ENCODE measurements around the gene CLCNKA. TPM values are rescaled to one million over a fixed set of nuclear protein-coding genes. Genes with fewer than 3 reads are reported as not detected.
"Not testable (repeated sequence)": the region's sequence is repeated elsewhere in the genome, so short reads cannot be mapped to it uniquely, and the experiment has no call there.

CLCNKA gene
- total and polyA plus RNA-seq, 2 of the 8 experiments (the other 6 are each of a cell fraction or from before 2014, with no cell fraction given): 0.95 to 2.0 TPM

- not testable (repeated sequence) for H3K18ac ChIP-seq (ENCODE audit: extremely low read depth, low read length); H3K27me3 ChIP-seq (replicated peaks in 1 of 4; ENCODE audit: control insufficient read depth in 3 of 4, extremely low read depth in 1 of 4, insufficient read depth in 3 of 4, low read length in 3 of 4); H2BK15ac ChIP-seq (ENCODE audit: low read length); H2AFZ ChIP-seq (ENCODE audit: low read length); H3K79me2 ChIP-seq (ENCODE audit: control insufficient read depth in 1 of 2, insufficient read depth in 2 of 2, low read length in 2 of 2); H4K20me1 ChIP-seq (replicated peaks in 1 of 2; ENCODE audit: control insufficient read depth in 1 of 2, insufficient read depth in 2 of 2, low read length in 2 of 2); H4K91ac ChIP-seq (replicated peaks; ENCODE audit: insufficient read length, low read length); H3K4ac ChIP-seq (replicated peaks; ENCODE audit: insufficient read length, low read depth, low read length); H2BK20ac ChIP-seq (ENCODE audit: low read length); H2BK12ac ChIP-seq (ENCODE audit: low read depth, low read length); H4K5ac ChIP-seq (ENCODE audit: insufficient read length, low read depth, low read length); DNase-seq (ENCODE audit: low read depth in 1 of 2, low spot score in 2 of 2); H3K36me3 ChIP-seq (ENCODE audit: control insufficient read depth in 2 of 4, insufficient read depth in 4 of 4, low read length in 3 of 4); H3K27ac ChIP-seq (ENCODE audit: low read depth, low read length); H3K4me2 ChIP-seq (ENCODE audit: insufficient read depth in 1 of 2, low read depth in 2 of 2, low read length in 2 of 2); H2AK5ac ChIP-seq (ENCODE audit: low read depth, low read length); H3K56ac ChIP-seq (replicated peaks; ENCODE audit: insufficient read length, low read depth, low read length); H3K9me3 ChIP-seq (ENCODE audit: insufficient read depth in 2 of 2, low read depth in 1 of 2, low read length in 1 of 2); H3K9ac ChIP-seq (replicated peaks in 1 of 4; ENCODE audit: extremely low read depth in 1 of 4, low read depth in 3 of 4, low read length in 3 of 4); H4K8ac ChIP-seq (ENCODE audit: extremely low read depth, insufficient read depth, low read length); H3K14ac ChIP-seq (ENCODE audit: insufficient read length); H3K79me1 ChIP-seq (ENCODE audit: low read depth, low read length); H3K4me1 ChIP-seq (replicated peaks in 1 of 4; ENCODE audit: control insufficient read depth in 3 of 4, insufficient read depth in 4 of 4, low read length in 3 of 4); H2BK5ac ChIP-seq (ENCODE audit: low read depth, low read length); H3K4me3 ChIP-seq (ENCODE audit: extremely low read depth in 1 of 4, insufficient read depth in 2 of 4, low read depth in 3 of 4, low read length in 4 of 4); H3K23ac ChIP-seq (ENCODE audit: insufficient read length); H3K23me2 ChIP-seq (ENCODE audit: low read depth, low read length); FAIRE-seq; H2BK120ac ChIP-seq (replicated peaks; ENCODE audit: low read depth, low read length)
- 44% methylated on average over 7 of the region's 7 CpGs; no CpG with 5 or more reads in 1 of the 2 experiments for WGBS, 2 experiments (ENCODE audit: extremely low coverage in 1 of 2, insufficient coverage in 1 of 2, insufficient read length in 1 of 2, insufficient replicate concordance in 2 of 2, low coverage in 1 of 2, low lambda C conversion rate in 2 of 2, missing lambda C conversion rate in 1 of 2)
- POLR2A ChIA-PET (ENCODE audit: partially characterized antibody): interaction anchor here (0.6 kb wide), 1 partner anchor 152 kb away, joined by 3 read pairs; no protein-coding TSS in a partner anchor
- peak; percentile 81; the same call in 1 of the 2 replicates for TF ChIP-seq KDM1A (IDR thresholded peaks at IDR 0.05; ENCODE audit: borderline replicate concordance, low read length)
- CTCF ChIA-PET (ENCODE audit: partially characterized antibody): interaction anchor here (0.6 to 4.8 kb wide), 20 partner anchors 8 to 234 kb away, joined by 3 to 41 read pairs (median 4); partner anchors contain the start of genes CLCNKA, FAM131C, HSPB7 and SRARP
These were observed 11.3 kb downstream of the CLCNKA start for GRCh38 chr1:16033103-16033632.
